GM21723 (cell line): ENCODE measurements around the gene ZNF653.

Experiments
- ATAC-seq: cut with Tn5 transposase; IDR thresholded peaks from one replicate; pipeline ENCODE4 v1.9.1; 2021; ENCODE audit warnings: mild to moderate bottlenecking, moderate library complexity; ENCODE audit not compliant: unreplicated experiment

The ZNF653 gene

DNA sequence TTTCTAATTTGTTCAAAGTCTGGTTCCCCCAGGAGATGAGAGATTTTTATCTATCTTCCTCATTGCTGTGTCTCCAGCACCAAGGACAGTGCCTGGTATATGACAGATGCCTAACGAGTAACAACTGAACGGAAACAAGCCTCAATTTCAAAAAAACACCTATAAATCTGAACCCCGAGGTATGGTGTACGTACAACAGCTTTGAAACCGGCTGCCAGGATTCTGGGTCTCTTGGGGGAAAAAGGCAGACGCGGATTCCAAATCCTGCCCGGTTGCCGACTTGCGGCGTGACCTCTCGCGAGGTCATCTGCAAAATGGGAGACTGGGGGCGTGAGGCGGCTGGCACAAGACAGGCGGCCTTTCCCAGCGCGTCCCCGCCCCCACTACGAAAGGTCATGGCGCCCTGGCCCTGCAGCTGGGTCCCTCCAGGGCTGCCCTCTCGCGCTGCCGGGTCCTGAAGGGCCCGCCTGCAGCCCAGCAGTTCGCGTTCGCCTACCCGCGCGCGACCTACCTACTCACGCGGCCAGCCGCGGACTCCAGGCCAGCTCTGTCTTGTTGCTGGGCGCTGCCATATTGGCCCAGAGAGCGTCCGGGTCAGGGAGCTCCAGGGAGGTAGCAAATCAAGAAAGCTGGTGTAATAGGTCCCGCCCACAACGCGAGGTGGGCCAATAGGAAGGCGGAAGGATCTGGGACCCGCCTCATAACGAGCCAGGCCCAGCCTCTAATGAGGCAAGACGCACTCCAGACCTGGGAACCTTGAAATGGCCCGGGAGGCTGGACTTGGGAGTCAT is 23.1 kb upstream of the ZNF653 start, which contains the start of gene ECSIT:
Gene ECSIT (minus strand): TSS at position 584 of the 791 bp plus-strand sequence. CDS start 9,964 bp downstream, outside the sequence.
- peak; percentile 93 for ATAC-seq

DNA sequence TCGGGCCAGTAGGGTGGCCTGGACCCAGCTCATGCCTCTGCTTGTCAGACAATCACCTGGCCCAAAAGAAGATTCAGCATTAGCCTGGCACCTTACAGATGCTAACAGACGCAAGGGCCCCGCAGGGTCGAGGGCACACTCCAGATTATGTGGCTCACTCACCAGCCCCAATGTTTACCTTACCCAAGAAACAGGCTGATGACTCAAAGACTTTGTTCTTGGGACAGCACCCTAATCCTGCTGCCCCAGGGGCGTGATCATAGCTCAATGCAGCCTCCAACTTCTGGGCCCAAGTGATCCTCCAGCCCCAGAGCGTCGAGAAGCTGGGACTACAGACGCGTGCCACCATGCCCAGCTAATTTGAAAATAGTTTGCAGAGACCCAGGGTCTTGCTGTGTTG is 13.5 kb upstream of the ZNF653 start:
- ATAC-seq: no peak

DNA sequence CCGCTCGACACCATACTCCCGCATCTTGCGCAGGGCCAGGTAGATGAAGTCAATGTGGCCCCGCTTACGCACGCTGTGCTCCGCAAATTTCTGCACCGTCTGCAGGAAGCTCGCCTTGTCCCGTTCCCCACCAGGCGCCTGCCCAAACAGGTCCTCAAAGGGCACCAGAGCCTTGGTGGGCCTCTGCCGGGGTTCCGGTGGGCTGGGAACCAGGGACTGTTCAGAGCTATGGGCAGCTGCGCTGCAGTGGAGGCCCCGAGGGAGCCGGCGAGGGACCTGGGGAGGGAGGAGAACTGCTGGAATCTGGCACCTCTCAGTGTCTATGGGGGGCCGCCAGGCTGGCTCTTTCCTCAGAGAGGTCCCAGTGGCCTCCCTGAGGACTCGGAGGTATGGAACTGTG is 8.3 kb upstream of the ZNF653 start:
- no peak for ATAC-seq

GRCh38 chr19:11510444-11510843 is 4.8 kb upstream of the ZNF653 start:
- no peak for ATAC-seq

DNA sequence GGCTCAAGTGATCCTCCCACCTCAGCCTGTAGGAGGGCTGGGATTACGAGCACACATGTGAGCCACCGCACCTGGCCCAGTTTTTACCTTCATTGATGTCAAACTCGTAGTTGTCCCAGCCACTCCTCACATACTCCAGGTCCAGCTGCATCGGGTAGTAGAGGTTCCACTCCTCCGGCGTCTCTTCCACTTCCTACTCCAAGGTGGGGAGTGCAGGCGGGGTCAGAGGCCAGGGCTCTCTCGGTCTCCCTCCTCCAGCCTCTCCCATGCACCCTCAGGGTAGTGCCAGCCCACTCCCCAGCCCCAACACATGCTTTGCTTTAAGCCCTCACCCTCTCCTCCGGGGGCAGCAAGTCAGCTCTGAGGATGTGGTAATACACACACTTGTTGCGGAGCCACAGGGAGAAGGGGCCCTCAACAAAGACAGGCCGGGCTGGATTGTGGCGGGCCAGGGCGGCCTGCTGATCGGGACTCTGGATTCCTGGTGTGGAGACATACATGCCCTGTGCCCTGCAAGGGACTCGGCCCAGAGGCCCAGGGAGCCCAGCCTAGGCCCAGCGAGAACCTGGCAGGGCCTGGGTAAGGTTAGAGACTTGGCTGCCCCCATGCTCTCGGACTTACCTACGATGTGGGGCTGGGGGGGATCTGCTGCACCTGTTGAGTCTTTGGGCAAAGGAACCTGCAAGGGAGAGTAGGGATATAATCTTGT is 1.9 kb upstream of the ZNF653 start:
- ATAC-seq: no peak

- ATAC-seq: no peak
These were observed 1.3 kb upstream of the ZNF653 start for GRCh38 chr19:11506967-11507366.

- peak; percentile 34 for ATAC-seq
These were observed 489 bp upstream of the ZNF653 start for GRCh38 chr19:11506101-11506555.

- ATAC-seq: peak; percentile 85
These were observed 571 bp downstream of the ZNF653 start for GRCh38 chr19:11505032-11505503.

DNA sequence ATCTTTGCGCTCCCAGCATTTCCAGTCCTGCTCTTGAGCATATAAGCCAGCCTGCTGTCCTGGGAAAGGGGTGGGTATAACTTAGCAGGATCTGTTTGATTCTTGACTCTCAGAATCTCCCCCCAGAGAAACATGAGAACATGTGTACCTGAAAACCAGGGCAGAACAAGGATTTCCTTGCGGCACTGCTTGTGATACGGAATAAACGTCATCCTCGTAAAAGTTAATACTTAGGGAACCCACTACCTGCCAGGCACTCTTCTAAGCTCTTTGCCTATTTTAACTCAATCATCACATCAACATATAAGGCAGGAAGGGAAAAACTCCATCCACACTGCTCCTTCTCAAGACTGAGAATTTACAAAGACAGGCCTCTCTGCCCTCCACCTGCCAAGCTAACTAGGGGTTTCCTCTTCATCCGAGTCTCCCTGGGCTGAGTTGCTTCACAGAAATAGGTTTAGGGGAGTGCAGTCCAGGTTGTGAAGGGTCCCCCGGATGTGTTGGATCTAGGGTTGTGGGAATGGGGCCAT is 1.1 kb downstream of the ZNF653 start:
- no peak for ATAC-seq

DNA sequence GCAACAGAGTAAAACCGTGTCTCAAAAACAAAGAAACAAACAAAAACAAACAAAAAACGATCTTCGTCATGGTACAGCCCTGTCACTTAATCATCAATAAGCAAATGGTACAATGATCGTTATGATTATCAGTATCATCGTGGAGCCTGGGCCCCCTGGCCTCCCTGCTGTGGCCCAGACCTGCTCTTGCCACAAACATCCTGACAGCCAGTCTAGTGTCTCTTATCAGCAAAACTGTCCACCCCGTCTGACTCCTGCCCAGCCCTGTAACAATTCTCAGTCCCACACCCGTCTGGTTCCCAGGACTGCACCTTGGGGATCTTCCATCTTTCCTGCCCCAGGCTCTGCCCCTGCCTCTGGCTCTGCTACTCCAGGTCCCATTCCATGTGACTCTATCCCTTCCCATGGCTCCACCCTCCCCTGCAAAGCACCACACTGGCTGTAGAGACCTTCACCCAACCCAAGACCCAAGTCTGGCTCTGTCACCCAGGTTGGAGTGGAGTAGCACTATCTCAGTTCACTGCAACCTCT is 5.7 kb downstream of the ZNF653 start:
- ATAC-seq: no peak

- ATAC-seq: no peak
These were observed 6.4 kb downstream of the ZNF653 start for GRCh38 chr19:11499220-11499726.

- no peak for ATAC-seq
These were observed 9.1 kb downstream of the ZNF653 start for GRCh38 chr19:11496391-11497163.

GRCh38 chr19:11495885-11496284 is 9.8 kb downstream of the ZNF653 start:
- no peak for ATAC-seq

DNA sequence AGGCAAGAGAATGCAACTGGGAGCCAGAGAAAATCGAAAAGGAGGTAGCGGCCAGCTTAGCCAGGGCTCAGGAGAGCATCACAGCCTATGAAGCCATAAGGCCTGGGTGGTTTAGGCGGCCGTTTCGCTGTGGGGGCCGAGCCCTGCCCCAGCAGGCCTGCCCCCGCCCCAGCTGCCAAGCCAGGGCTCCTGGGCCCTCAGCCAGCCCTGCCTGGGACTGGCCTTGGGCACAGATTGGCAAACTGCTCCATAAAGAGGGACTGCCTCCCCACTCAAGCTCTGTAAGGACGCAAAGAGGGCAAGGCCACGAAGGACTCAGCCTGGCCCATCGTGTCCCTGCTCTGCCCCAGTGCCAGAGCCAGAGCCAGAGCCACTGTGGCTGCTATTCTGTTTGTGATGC is 10.2 kb downstream of the ZNF653 start:
- ATAC-seq: no peak

DNA sequence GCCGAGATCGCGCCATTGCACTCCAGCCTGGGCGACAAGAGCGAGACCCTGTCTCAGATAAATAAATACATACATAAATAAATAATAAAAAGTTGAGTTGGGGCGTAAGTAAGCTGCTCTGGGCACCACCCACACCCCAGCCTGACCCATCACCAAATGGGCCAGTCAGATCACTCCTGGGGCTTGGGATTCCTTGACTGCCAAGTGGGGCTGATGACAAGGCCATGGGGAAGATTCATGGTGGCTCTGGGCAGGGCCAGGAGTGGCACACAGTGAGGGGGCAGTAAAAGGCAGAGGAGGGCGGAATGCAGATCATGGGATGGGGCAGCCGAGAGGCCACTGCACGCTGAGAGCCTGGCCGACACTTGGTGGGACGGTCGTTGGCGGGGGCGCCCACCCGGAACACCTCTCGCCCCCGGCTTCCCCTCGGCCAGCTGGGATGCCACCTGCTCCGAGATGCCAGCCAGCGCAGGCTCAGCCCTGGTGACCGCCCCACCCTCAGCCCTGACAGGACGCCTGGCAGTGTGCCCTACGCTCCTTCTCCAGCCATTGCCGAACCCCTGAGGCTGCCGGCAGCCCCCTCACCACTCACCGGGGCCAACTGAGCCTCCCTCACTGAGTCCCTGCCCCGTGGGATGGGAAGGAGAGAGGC is 10.9 kb downstream of the ZNF653 start:
- ATAC-seq: no peak

DNA sequence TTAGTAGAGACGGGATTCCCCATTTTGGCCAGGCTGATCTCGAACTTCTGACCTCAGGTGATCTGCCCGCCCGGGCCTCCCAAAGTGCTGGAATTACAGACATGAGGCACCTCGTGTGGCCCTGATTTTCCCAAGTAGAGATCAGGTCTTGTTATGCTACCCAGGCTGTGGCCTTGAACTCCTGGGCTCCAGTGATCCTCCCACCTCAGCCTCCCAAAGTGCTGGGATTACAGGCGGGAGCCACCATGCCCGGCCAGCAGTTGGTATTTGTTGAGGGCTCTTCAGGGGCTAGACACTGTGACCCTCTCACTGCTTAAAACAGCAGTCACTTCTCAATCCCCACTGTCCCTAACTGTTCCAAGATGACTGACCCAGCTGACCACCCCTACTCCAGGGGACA is 16.3 kb downstream of the ZNF653 start:
- no peak for ATAC-seq

DNA sequence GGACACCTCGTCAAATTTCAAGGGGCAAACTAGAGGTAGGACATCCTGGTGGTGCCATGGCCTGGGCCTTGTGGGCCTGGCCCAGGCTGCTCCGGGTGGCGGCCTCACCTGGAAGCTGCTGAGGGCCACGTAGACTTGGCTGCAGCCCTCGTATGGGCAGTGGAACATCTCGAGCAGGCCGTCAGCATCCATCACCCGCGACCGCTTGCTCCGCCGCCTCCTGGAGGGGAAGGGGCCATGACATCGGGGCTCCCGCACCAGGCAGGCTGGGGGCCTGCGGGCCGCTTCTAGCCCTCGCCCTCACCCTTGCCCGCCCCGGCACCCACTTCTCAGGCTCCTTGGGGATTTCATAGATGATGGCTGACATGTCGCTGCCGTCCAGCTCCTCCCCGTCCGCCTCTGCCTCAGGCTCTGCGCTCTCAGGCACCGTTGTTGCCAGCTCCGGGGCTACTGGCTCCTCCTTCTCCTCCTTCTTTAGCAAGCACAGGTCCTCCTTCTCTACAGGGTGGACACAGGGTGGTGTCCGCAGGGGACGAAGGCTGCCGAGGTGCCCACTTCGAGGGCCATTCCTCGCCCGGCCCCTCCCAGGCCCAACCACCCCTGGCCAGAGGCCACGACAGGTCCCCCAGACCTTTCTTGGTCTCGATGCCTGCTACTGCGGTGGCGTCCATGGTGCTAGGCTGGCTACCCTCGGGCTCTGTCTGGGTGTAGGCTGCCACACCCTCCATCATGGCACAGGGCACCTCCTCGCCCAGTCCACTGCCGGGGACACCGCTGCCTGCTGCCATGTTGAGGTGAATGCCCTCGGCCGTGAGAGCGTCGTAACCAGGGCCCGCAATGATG is 18.8 kb downstream of the ZNF653 start:
- no peak for ATAC-seq

DNA sequence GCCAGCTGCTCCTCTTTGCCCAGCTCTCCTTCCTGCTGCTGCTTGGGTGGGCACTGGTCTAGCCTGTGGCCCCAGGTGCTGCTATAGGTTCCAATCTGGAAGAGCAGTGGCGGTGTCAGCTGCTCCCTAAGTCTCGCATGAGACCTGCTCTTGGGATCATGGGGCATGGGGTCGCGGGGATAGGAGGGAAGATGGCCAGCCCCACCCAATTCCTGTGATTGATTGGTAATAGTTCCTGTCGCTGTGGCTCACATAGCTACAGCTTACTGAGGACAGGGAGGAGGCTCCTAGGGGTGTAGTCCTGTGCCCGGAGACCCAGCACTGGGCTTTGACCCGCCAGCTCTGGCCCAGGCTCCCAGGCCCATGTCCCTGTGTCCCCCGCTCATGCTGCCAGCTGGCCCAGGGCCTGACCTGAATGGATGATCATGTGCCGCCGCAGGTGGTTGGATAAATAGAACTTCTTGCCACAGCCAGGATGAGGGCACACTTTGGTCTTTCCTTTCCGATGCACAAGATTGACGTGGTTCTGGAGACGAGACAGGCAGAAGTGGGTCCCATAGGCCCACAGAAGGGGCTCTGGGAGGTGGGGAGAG is 20.3 kb downstream of the ZNF653 start:
- no peak for ATAC-seq
